Activated CD4-positive, alpha-beta T cell treated with anti-CD3 and anti-CD28 coated beads, Interleukin-2, amount 10 ng/mL, durations not matched to agents 7 days and 5 days (primary cell): ENCODE results near the gene GIPC3. TPM values are rescaled to one million over a fixed set of nuclear protein-coding genes. Genes with fewer than 3 reads are reported as not detected.

ENCODE experiments used
- CTCF ChIA-PET: fragments of 350-600 bp; sonication (Branson Sonifier 250); formaldehyde crosslinking; loops from one replicate; lab custom pipeline; 2021; ENCODE audit warnings: antibody characterized with exemption; lab: Charles Lee
- POLR2A ChIA-PET: fragments of 350-600 bp; sonication (Branson Sonifier 250); formaldehyde crosslinking; loops from one replicate; lab custom pipeline; 2021; ENCODE audit warnings: antibody characterized with exemption; lab: Charles Lee
- DNase-seq: peaks from one replicate; pipeline ENCODE4 v3.0.0-alpha.2; 2020
- H3K27ac Mint-ChIP-seq: one replicate; pipeline ENCODE4 v1.8.0; 2021; ENCODE audit warnings: mild to moderate bottlenecking, moderate library complexity, mixed read lengths
- H3K27me3 Mint-ChIP-seq: one replicate; pipeline ENCODE4 v1.8.0; 2021; ENCODE audit warnings: mixed read lengths
- H3K36me3 Mint-ChIP-seq: one replicate; pipeline ENCODE4 v1.8.0; 2021; ENCODE audit warnings: low read depth, mixed read lengths
- H3K4me1 Mint-ChIP-seq: one replicate; pipeline ENCODE4 v1.8.0; 2021; ENCODE audit warnings: mixed read lengths
- H3K4me3 Mint-ChIP-seq: one replicate; pipeline ENCODE4 v1.8.0; 2021; ENCODE audit warnings: mild to moderate bottlenecking, moderate library complexity, mixed read lengths
- H3K9me3 Mint-ChIP-seq: one replicate; pipeline ENCODE4 v1.8.0; 2021; ENCODE audit warnings: mixed read lengths
- total RNA-seq, 2 experiments: library from RNA; stranded (reverse); gene quantifications; one replicate each; pipeline ENCODE4 v1.2.3, GENCODE V29; 2021

Gene GIPC3
- total RNA-seq, 2 experiments from 2014 or later = 0.57 to 0.71 TPM

GRCh38 chr19:3586707-3587346 lies 1.5 kb downstream of the GIPC3 start:
- POLR2A ChIA-PET = no interaction called here
- no peaks in the 10 kb centered on the region for H3K27me3 Mint-ChIP-seq
- no peak overlapping the region for H3K4me3 Mint-ChIP-seq
- CTCF ChIA-PET = interaction anchor here (1.0 kb wide), 1 partner anchor 9 kb away, joined by 3 read pairs; no protein-coding TSS in a partner anchor
- peaks cover 6% of the 10 kb centered on the region for H3K9me3 Mint-ChIP-seq
- no peak for DNase-seq
- H3K27ac Mint-ChIP-seq = no peak overlapping the region
- H3K4me1 Mint-ChIP-seq = no peaks in the 10 kb centered on the region
- H3K36me3 Mint-ChIP-seq = no peaks in the 10 kb centered on the region

GRCh38 chr19:3589439-3589838 lies 4.2 kb downstream of the GIPC3 start:
- no peak overlapping the region for H3K4me3 Mint-ChIP-seq
- ChIA-PET POLR2A (no interaction called here), CTCF (interaction anchor here (0.6 to 1.1 kb wide), 2 partner anchors 8 to 851 kb away, joined by 3 read pairs; no protein-coding TSS in a partner anchor)
- DNase-seq = no peak
- H3K36me3 Mint-ChIP-seq = no peaks in the 10 kb centered on the region
- H3K27me3 Mint-ChIP-seq = no peaks in the 10 kb centered on the region
- H3K27ac Mint-ChIP-seq = no peak overlapping the region
- no peaks in the 10 kb centered on the region for H3K4me1 Mint-ChIP-seq
- H3K9me3 Mint-ChIP-seq = peaks cover 6% of the 10 kb centered on the region

GRCh38 chr19:3589949-3590348 lies 4.7 kb downstream of the GIPC3 start:
- POLR2A ChIA-PET = no interaction called here
- H3K4me1 Mint-ChIP-seq = no peaks in the 10 kb centered on the region
- no peaks in the 10 kb centered on the region for H3K36me3 Mint-ChIP-seq
- H3K27me3 Mint-ChIP-seq = no peaks in the 10 kb centered on the region
- H3K27ac Mint-ChIP-seq = no peak overlapping the region
- peaks cover 6% of the 10 kb centered on the region for H3K9me3 Mint-ChIP-seq
- DNase-seq = no peak
- CTCF ChIA-PET = interaction anchor here (1.1 kb wide), 1 partner anchor 9 kb away, joined by 3 read pairs; no protein-coding TSS in a partner anchor
- H3K4me3 Mint-ChIP-seq = no peak overlapping the region

GRCh38 chr19:3590991-3591659 lies 5.8 kb downstream of the GIPC3 start:
- ChIA-PET CTCF (interaction anchor here (0.6 to 1.5 kb wide), 7 partner anchors 10 to 102 kb away, joined by 3 to 6 read pairs (median 4); no protein-coding TSS in a partner anchor), POLR2A (no interaction called here)
- H3K27ac Mint-ChIP-seq = no peak overlapping the region
- H3K27me3 Mint-ChIP-seq = no peaks in the 10 kb centered on the region
- DNase-seq = no peak
- H3K9me3 Mint-ChIP-seq = peaks cover 6% of the 10 kb centered on the region
- no peak overlapping the region for H3K4me3 Mint-ChIP-seq
- no peaks in the 10 kb centered on the region for H3K4me1 Mint-ChIP-seq
- no peaks in the 10 kb centered on the region for H3K36me3 Mint-ChIP-seq

- Mint-ChIP-seq H3K4me3 (no peak overlapping the region), H3K36me3 (no peaks in the 10 kb centered on the region), H3K9me3 (peaks cover 6% of the 10 kb centered on the region), H3K27ac (no peak overlapping the region), H3K4me1 (no peaks in the 10 kb centered on the region), H3K27me3 (no peaks in the 10 kb centered on the region)
- POLR2A ChIA-PET = no interaction called here
- no peak for DNase-seq
- CTCF ChIA-PET = interaction anchor here (0.6 to 1.5 kb wide), 6 partner anchors 10 to 369 kb away, joined by 3 to 5 read pairs (median 4); no protein-coding TSS in a partner anchor
Measured at GRCh38 chr19:3591876-3592613, 6.8 kb downstream of the GIPC3 start.

GRCh38 chr19:3593156-3593555 lies 7.9 kb downstream of the GIPC3 start:
- ChIA-PET CTCF (interaction anchor here (0.5 to 1.3 kb wide), 2 partner anchors 9 to 168 kb away, joined by 3 to 4 read pairs; no protein-coding TSS in a partner anchor), POLR2A (no interaction called here)
- peaks cover 6% of the 10 kb centered on the region for H3K9me3 Mint-ChIP-seq
- H3K27me3 Mint-ChIP-seq = no peaks in the 10 kb centered on the region
- no peaks in the 10 kb centered on the region for H3K4me1 Mint-ChIP-seq
- H3K4me3 Mint-ChIP-seq = no peak overlapping the region
- H3K36me3 Mint-ChIP-seq = no peaks in the 10 kb centered on the region
- no peak overlapping the region for H3K27ac Mint-ChIP-seq
- no peak for DNase-seq

- DNase-seq = no peak
- CTCF ChIA-PET = interaction anchor here (0.8 kb wide), 1 partner anchor 9 kb away, joined by 3 read pairs; no protein-coding TSS in a partner anchor
- H3K4me3 Mint-ChIP-seq = no peak overlapping the region
- H3K27me3 Mint-ChIP-seq = no peaks in the 10 kb centered on the region
- H3K36me3 Mint-ChIP-seq = no peaks in the 10 kb centered on the region
- no peak overlapping the region for H3K27ac Mint-ChIP-seq
- H3K9me3 Mint-ChIP-seq = peaks cover 3% of the 10 kb centered on the region
- no peaks in the 10 kb centered on the region for H3K4me1 Mint-ChIP-seq
- POLR2A ChIA-PET = no interaction called here
Measured at GRCh38 chr19:3595521-3596061, 10.3 kb downstream of the GIPC3 start.

GRCh38 chr19:3599776-3600187 lies 14.5 kb downstream of the GIPC3 start:
- H3K27me3 Mint-ChIP-seq = no peaks in the 10 kb centered on the region
- H3K4me1 Mint-ChIP-seq = no peaks in the 10 kb centered on the region
- no peak overlapping the region for H3K4me3 Mint-ChIP-seq
- ChIA-PET CTCF (no interaction called here), POLR2A (no interaction called here)
- no peak overlapping the region for H3K27ac Mint-ChIP-seq
- H3K9me3 Mint-ChIP-seq = no peaks in the 10 kb centered on the region
- no peaks in the 10 kb centered on the region for H3K36me3 Mint-ChIP-seq
- no peak for DNase-seq

GRCh38 chr19:3601021-3601420 lies 15.7 kb downstream of the GIPC3 start:
- no peaks in the 10 kb centered on the region for H3K4me1 Mint-ChIP-seq
- ChIA-PET CTCF (no interaction called here), POLR2A (no interaction called here)
- H3K27me3 Mint-ChIP-seq = no peaks in the 10 kb centered on the region
- DNase-seq = no peak
- H3K4me3 Mint-ChIP-seq = no peak overlapping the region
- no peak overlapping the region for H3K27ac Mint-ChIP-seq
- no peaks in the 10 kb centered on the region for H3K9me3 Mint-ChIP-seq
- no peaks in the 10 kb centered on the region for H3K36me3 Mint-ChIP-seq

GRCh38 chr19:3603121-3603811 lies 18.0 kb downstream of the GIPC3 start:
- ChIA-PET POLR2A (no interaction called here), CTCF (no interaction called here)
- peaks cover 5% of the 10 kb centered on the region for H3K27me3 Mint-ChIP-seq
- no peak overlapping the region for H3K4me3 Mint-ChIP-seq
- H3K9me3 Mint-ChIP-seq = no peaks in the 10 kb centered on the region
- H3K4me1 Mint-ChIP-seq = peaks cover 8% of the 10 kb centered on the region
- H3K27ac Mint-ChIP-seq = no peak overlapping the region
- no peaks in the 10 kb centered on the region for H3K36me3 Mint-ChIP-seq
- no peak for DNase-seq

GRCh38 chr19:3604227-3604986 lies 19.1 kb downstream of the GIPC3 start:
- Mint-ChIP-seq H3K4me1 (peaks cover 11% of the 10 kb centered on the region), H3K27ac (no peak overlapping the region), H3K4me3 (no peak overlapping the region), H3K27me3 (peaks cover 5% of the 10 kb centered on the region), H3K36me3 (no peaks in the 10 kb centered on the region), H3K9me3 (no peaks in the 10 kb centered on the region)
- DNase-seq = no peak
- POLR2A ChIA-PET = no interaction called here
- CTCF ChIA-PET = no interaction called here

GRCh38 chr19:3604987-3605343 lies 19.7 kb downstream of the GIPC3 start:
- Mint-ChIP-seq H3K27me3 (peaks cover 5% of the 10 kb centered on the region), H3K4me1 (peaks cover 12% of the 10 kb centered on the region), H3K9me3 (no peaks in the 10 kb centered on the region), H3K36me3 (no peaks in the 10 kb centered on the region), H3K4me3 (no peak overlapping the region), H3K27ac (no peak overlapping the region)
- POLR2A ChIA-PET = no interaction called here
- CTCF ChIA-PET = no interaction called here
- peak; percentile 29 for DNase-seq
